ENCODE measurements around the gene BLZF1.

Gene BLZF1

GRCh38 chr1:169325117-169325516 lies 42.9 kb upstream of the BLZF1 start:
- H3K4me3 ChIP-seq (ENCODE audit: low read length), result no peak overlapping the region
- no peaks in the 10 kb centered on the region for H3K27me3 ChIP-seq (ENCODE audit: low read depth, low read length)
- H2AFZ ChIP-seq (ENCODE audit: low read depth, low read length), result no peak overlapping the region
- H3K27ac ChIP-seq (ENCODE audit: low read length), result no peak overlapping the region
- no peaks in the 10 kb centered on the region for H3K79me2 ChIP-seq (ENCODE audit: low read length)
- H3K4me1 ChIP-seq (ENCODE audit: low read length), result peaks cover 15% of the 10 kb centered on the region
- no peaks in the 10 kb centered on the region for H4K20me1 ChIP-seq (ENCODE audit: insufficient read depth, low read length)
- no peak overlapping the region for H3K4me2 ChIP-seq (ENCODE audit: low read length)
- no peaks in the 10 kb centered on the region for H3K36me3 ChIP-seq (replicated peaks; ENCODE audit: low read depth, low read length)
- peaks cover 6% of the 10 kb centered on the region; the same call in 1 of the 2 replicates for H3K9me3 ChIP-seq (ENCODE audit: insufficient read depth, low read length)
- no peak overlapping the region for H3K9ac ChIP-seq (ENCODE audit: low read length)
- TF ChIP-seq, protein P1, sequence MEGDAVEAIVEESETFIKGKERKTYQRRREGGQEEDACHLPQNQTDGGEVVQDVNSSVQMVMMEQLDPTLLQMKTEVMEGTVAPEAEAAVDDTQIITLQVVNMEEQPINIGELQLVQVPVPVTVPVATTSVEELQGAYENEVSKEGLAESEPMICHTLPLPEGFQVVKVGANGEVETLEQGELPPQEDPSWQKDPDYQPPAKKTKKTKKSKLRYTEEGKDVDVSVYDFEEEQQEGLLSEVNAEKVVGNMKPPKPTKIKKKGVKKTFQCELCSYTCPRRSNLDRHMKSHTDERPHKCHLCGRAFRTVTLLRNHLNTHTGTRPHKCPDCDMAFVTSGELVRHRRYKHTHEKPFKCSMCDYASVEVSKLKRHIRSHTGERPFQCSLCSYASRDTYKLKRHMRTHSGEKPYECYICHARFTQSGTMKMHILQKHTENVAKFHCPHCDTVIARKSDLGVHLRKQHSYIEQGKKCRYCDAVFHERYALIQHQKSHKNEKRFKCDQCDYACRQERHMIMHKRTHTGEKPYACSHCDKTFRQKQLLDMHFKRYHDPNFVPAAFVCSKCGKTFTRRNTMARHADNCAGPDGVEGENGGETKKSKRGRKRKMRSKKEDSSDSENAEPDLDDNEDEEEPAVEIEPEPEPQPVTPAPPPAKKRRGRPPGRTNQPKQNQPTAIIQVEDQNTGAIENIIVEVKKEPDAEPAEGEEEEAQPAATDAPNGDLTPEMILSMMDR (IDR thresholded peaks at IDR 0.05; ENCODE audit: low read depth, low read length), result no peak
- no peak for TF ChIP-seq EZH2phosphoT487 (IDR thresholded peaks at IDR 0.05; ENCODE audit: low read depth)

- H2AFZ ChIP-seq (ENCODE audit: low read depth, low read length), result no peak overlapping the region
- no peaks in the 10 kb centered on the region for H3K79me2 ChIP-seq (ENCODE audit: low read length)
- H3K27me3 ChIP-seq (ENCODE audit: low read depth, low read length), result no peaks in the 10 kb centered on the region
- peak overlapping the region; percentile 39 for H3K4me2 ChIP-seq (ENCODE audit: low read length)
- H3K4me3 ChIP-seq (ENCODE audit: low read length), result peak overlapping the region; percentile 7; the same call in 1 of the 2 replicates
- TF ChIP-seq, protein P1 (IDR thresholded peaks at IDR 0.05; ENCODE audit: low read depth, low read length), result no peak
- no peak for TF ChIP-seq EZH2phosphoT487 (IDR thresholded peaks at IDR 0.05; ENCODE audit: low read depth)
- peaks cover 7% of the 10 kb centered on the region; the same call in 1 of the 2 replicates for H3K9me3 ChIP-seq (ENCODE audit: insufficient read depth, low read length)
- H3K9ac ChIP-seq (ENCODE audit: low read length), result peak overlapping the region; percentile 11; the same call in 1 of the 2 replicates
- H3K27ac ChIP-seq (ENCODE audit: low read length), result peak overlapping the region; percentile 5; the same call in 1 of the 2 replicates
- peaks cover 15% of the 10 kb centered on the region for H3K4me1 ChIP-seq (ENCODE audit: low read length)
- no peaks in the 10 kb centered on the region for H3K36me3 ChIP-seq (replicated peaks; ENCODE audit: low read depth, low read length)
- no peaks in the 10 kb centered on the region for H4K20me1 ChIP-seq (ENCODE audit: insufficient read depth, low read length)
Measured at GRCh38 chr1:169326261-169326955, 41.6 kb upstream of the BLZF1 start.

DNA sequence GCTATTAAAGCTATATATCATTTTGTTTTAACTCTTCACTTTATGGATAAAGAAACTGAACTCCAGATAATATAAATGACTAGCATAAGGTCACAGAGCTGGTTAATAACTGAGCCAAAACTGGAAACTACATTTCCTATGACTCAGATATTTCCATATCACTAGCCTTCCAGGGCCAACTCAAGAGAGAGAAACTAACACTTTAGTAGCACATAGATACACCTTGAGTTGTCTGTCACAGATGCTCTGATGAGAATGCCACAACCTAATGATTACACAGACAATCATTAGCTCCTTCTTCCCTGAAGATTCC lies 41.1 kb upstream of the BLZF1 start:
- no peak overlapping the region for H3K9ac ChIP-seq (ENCODE audit: low read length)
- no peak for TF ChIP-seq EZH2phosphoT487 (IDR thresholded peaks at IDR 0.05; ENCODE audit: low read depth)
- no peaks in the 10 kb centered on the region for H3K36me3 ChIP-seq (replicated peaks; ENCODE audit: low read depth, low read length)
- no peaks in the 10 kb centered on the region for H3K27me3 ChIP-seq (ENCODE audit: low read depth, low read length)
- peaks cover 7% of the 10 kb centered on the region; the same call in 1 of the 2 replicates for H3K9me3 ChIP-seq (ENCODE audit: insufficient read depth, low read length)
- no peak overlapping the region for H3K4me3 ChIP-seq (ENCODE audit: low read length)
- peak overlapping the region; percentile 5; the same call in 1 of the 2 replicates for H3K27ac ChIP-seq (ENCODE audit: low read length)
- peaks cover 15% of the 10 kb centered on the region for H3K4me1 ChIP-seq (ENCODE audit: low read length)
- no peaks in the 10 kb centered on the region for H3K79me2 ChIP-seq (ENCODE audit: low read length)
- H4K20me1 ChIP-seq (ENCODE audit: insufficient read depth, low read length), result no peaks in the 10 kb centered on the region
- H2AFZ ChIP-seq (ENCODE audit: low read depth, low read length), result no peak overlapping the region
- H3K4me2 ChIP-seq (ENCODE audit: low read length), result peak overlapping the region; percentile 39

- Histone ChIP-seq H3K4me2 (ENCODE audit: low read length) (no peak overlapping the region), H3K79me2 (ENCODE audit: low read length) (no peaks in the 10 kb centered on the region), H3K4me1 (ENCODE audit: low read length) (peaks cover 15% of the 10 kb centered on the region), H2AFZ (ENCODE audit: low read depth, low read length) (no peak overlapping the region), H4K20me1 (ENCODE audit: insufficient read depth, low read length) (no peaks in the 10 kb centered on the region), H3K27me3 (ENCODE audit: low read depth, low read length) (no peaks in the 10 kb centered on the region), H3K27ac (ENCODE audit: low read length) (no peak overlapping the region), H3K9me3 (ENCODE audit: insufficient read depth, low read length) (peaks cover 7% of the 10 kb centered on the region; the same call in 1 of the 2 replicates), H3K36me3 (replicated peaks; ENCODE audit: low read depth, low read length) (no peaks in the 10 kb centered on the region), H3K4me3 (ENCODE audit: low read length) (no peak overlapping the region), H3K9ac (ENCODE audit: low read length) (no peak overlapping the region)
- TF ChIP-seq, protein P1 (IDR thresholded peaks at IDR 0.05; ENCODE audit: low read depth, low read length), result no peak
- TF ChIP-seq EZH2phosphoT487 (IDR thresholded peaks at IDR 0.05; ENCODE audit: low read depth), result no peak
Measured at GRCh38 chr1:169327875-169328274, 40.1 kb upstream of the BLZF1 start.

All from OCI-LY3 (cell line).